CD4-positive, alpha-beta T cell (primary cell): ENCODE results near the gene RPS27. TPM values are rescaled to one million over a fixed set of nuclear protein-coding genes. Genes with fewer than 3 reads are reported as not detected.

Source experiments
- ATAC-seq: fragments of 200-7000 bp; cut with Tn5 transposase; one replicate; pipeline ENCODE4 v1.10.0; 2022; ENCODE audit warnings: mild to moderate bottlenecking; ENCODE audit not compliant: poor library complexity
- CTCF ChIA-PET: fragments of 350-600 bp; sonication (Branson Sonifier 250); formaldehyde crosslinking; loops from one replicate; lab custom pipeline; 2021; ENCODE audit warnings: antibody characterized with exemption, inconsistent platforms; lab: Charles Lee
- POLR2A ChIA-PET: fragments of 350-600 bp; sonication (Branson Sonifier 250); formaldehyde crosslinking; loops from one replicate; lab custom pipeline; 2021; ENCODE audit warnings: antibody characterized with exemption, inconsistent platforms; lab: Charles Lee
- DNase-seq, 14 experiments: peaks; one replicate each; pipeline ENCODE4 v3.0.0-alpha.2; 2013 to 2020; ENCODE audit warnings: mixed read lengths in 2 of 14
- H3K27ac ChIP-seq, 2 donors: one replicate each; pipeline versions ENCODE4 v1.5.1 to v1.7.0; 2013; ENCODE audit warnings: low read length in 2 of 2, low read depth in 1 of 2, mild to moderate bottlenecking in 1 of 2
- H3K27me3 ChIP-seq, 2 experiments: 1 replicate in 1 of 2; 2 replicates in 1 of 2; pipeline versions ENCODE4 v1.6.1 to v1.7.0; 2013; ENCODE audit warnings: low read length in 2 of 2, control low read depth in 1 of 2, mild to moderate bottlenecking in 1 of 2, moderate library complexity in 1 of 2; ENCODE audit not compliant: insufficient read depth in 2 of 2, control insufficient read depth in 1 of 2
- H3K36me3 ChIP-seq: one replicate; pipeline ENCODE4 v1.6.1; 2013; ENCODE audit warnings: low read length, control low read depth; ENCODE audit not compliant: insufficient read depth
- H3K4me1 ChIP-seq: one replicate; pipeline ENCODE4 v1.6.1; 2013; ENCODE audit warnings: low read length, control low read depth; ENCODE audit not compliant: insufficient read depth
- H3K4me3 ChIP-seq: one replicate; pipeline ENCODE4 v1.5.1; 2013; ENCODE audit warnings: mild to moderate bottlenecking, low read length, moderate library complexity
- H3K9me3 ChIP-seq, 2 experiments: 1 replicate in 1 of 2; 2 replicates in 1 of 2; pipeline versions ENCODE4 v1.6.1 to v1.7.0; 2013; ENCODE audit warnings: low read length in 2 of 2, mild to moderate bottlenecking in 2 of 2, control low read depth in 1 of 2, moderate library complexity in 1 of 2; ENCODE audit not compliant: control insufficient read depth in 1 of 2, insufficient read depth in 1 of 2
- H3K27ac Mint-ChIP-seq: one replicate; pipeline ENCODE4 v1.8.0; 2020; ENCODE audit warnings: mixed read lengths
- H3K27me3 Mint-ChIP-seq: one replicate; pipeline ENCODE4 v1.8.0; 2021; ENCODE audit warnings: mixed read lengths
- H3K36me3 Mint-ChIP-seq: one replicate; pipeline ENCODE4 v1.8.0; 2021; ENCODE audit warnings: low read depth, mixed read lengths
- H3K4me1 Mint-ChIP-seq: one replicate; pipeline ENCODE4 v1.8.0; 2021; ENCODE audit warnings: low read depth, mixed read lengths
- H3K4me3 Mint-ChIP-seq: one replicate; pipeline ENCODE4 v1.8.0; 2020; ENCODE audit warnings: mild to moderate bottlenecking, mixed read lengths
- H3K9me3 Mint-ChIP-seq: one replicate; pipeline ENCODE4 v1.8.0; 2020; ENCODE audit warnings: mixed read lengths
- CTCF ChIP-seq: fragments of 200-600 bp; IDR thresholded peaks from one replicate; pipeline ENCODE4 v1.8.0; 2022; ENCODE audit warnings: antibody characterized with exemption, mild to moderate bottlenecking
- intact Hi-C, 2 experiments: fragments of 100-400 bp; cut with DNase I in 1 of 2; cut with micrococcal nuclease in 1 of 2; formaldehyde crosslinking; loops; one replicate each; pipeline versions ENCODE4 v1.15.1 to v1.9.0; 2023 to 2025; cut with DNase I, micrococcal nuclease
- total RNA-seq, 174 experiments: library from RNA in 2 of 174; stranded (reverse) in 2 of 174; gene quantifications; one replicate each; pipeline ENCODE4 v1.2.3 and lab custom pipeline; 2021 to 2026

RPS27 gene
- total RNA-seq, 2 experiments from 2014 or later = 7,636 to 8,442 TPM

GRCh38 chr1:153945131-153945794 is 45.3 kb upstream of the RPS27 start:
- Histone ChIP-seq H3K27me3 (no peaks in the 10 kb centered on the region), H3K27ac (peak overlapping the region; percentile 92 to 94), H3K4me3 (peak overlapping the region; percentile 84), H3K4me1 (peaks cover 57% of the 10 kb centered on the region), H3K36me3 (peaks cover 67% of the 10 kb centered on the region), H3K9me3 (no peaks in the 10 kb centered on the region)
- DNase-seq (peak; percentile 65 to 93 (median 77)), ATAC-seq (peak; percentile 82)
- peaks cover 36% of the 10 kb centered on the region for H3K4me1 Mint-ChIP-seq
- POLR2A ChIA-PET = interaction anchor here (0.9 to 5.0 kb wide), 20 partner anchors 8 to 381 kb away, joined by 3 to 143 read pairs (median 6); partner anchors contain the start of genes CHTOP, CREB3L4, CRTC2 and GATAD2B
- no peaks in the 10 kb centered on the region for H3K9me3 Mint-ChIP-seq
- TF ChIP-seq CTCF = no peak
- CTCF ChIA-PET = interaction anchor here (0.9 to 3.5 kb wide), 9 partner anchors 13 to 148 kb away, joined by 3 to 31 read pairs (median 7); partner anchors contain the start of genes CREB3L4, CRTC2, GATAD2B and RAB13
- no peaks in the 10 kb centered on the region for H3K27me3 Mint-ChIP-seq
- intact Hi-C loops = loop anchor here (1.0 to 2.0 kb wide), 5 partner anchors 13 to 148 kb away; partner anchors contain the start of genes CRTC2 (in 1 of the 2) and RPS27 (in 1 of the 2)
- peak overlapping the region; percentile 89 for H3K4me3 Mint-ChIP-seq
- H3K27ac Mint-ChIP-seq = peak overlapping the region; percentile 86
- peaks cover 79% of the 10 kb centered on the region for H3K36me3 Mint-ChIP-seq

GRCh38 chr1:153945795-153946621 is 44.6 kb upstream of the RPS27 start:
- ATAC-seq (peak; percentile 37), DNase-seq (peak; percentile 36 to 91 (median 66))
- Mint-ChIP-seq H3K27me3 (no peaks in the 10 kb centered on the region), H3K4me3 (peak overlapping the region; percentile 89), H3K27ac (peak overlapping the region; percentile 86), H3K36me3 (peaks cover 80% of the 10 kb centered on the region), H3K9me3 (no peaks in the 10 kb centered on the region), H3K4me1 (peaks cover 38% of the 10 kb centered on the region)
- no peak for TF ChIP-seq CTCF
- H3K27me3 ChIP-seq = no peaks in the 10 kb centered on the region
- H3K4me1 ChIP-seq = peaks cover 57% of the 10 kb centered on the region
- ChIA-PET CTCF (interaction anchor here (0.7 to 3.5 kb wide), 23 partner anchors 9 to 149 kb away, joined by 3 to 31 read pairs (median 5); partner anchors contain the start of genes CREB3L4, CRTC2, GATAD2B and JTB), POLR2A (interaction anchor here (0.5 to 5.0 kb wide), 21 partner anchors 8 to 381 kb away, joined by 3 to 143 read pairs (median 7); partner anchors contain the start of genes CHTOP, CREB3L4, CRTC2 and GATAD2B)
- peaks cover 67% of the 10 kb centered on the region for H3K36me3 ChIP-seq
- no peaks in the 10 kb centered on the region for H3K9me3 ChIP-seq
- intact Hi-C loops = loop anchor here (1.0 to 2.0 kb wide), 5 partner anchors 12 to 149 kb away; partner anchors contain the start of genes CRTC2 (in 2 of the 2) and RPS27 (in 1 of the 2)
- H3K27ac ChIP-seq = peak overlapping the region; percentile 92 to 94
- H3K4me3 ChIP-seq = peak overlapping the region; percentile 84
